AG04449 (cell line): ENCODE results near the gene PRICKLE3.
A peak's percentile ranks its signal among the peaks of the same experiment; 100 is the strongest.

ENCODE experiments used
- CTCF ChIA-PET: fragments of 350-600 bp; formaldehyde crosslinking; extraction: SDS; loops from one replicate; lab custom pipeline; 2021; ENCODE audit warnings: antibody characterized with exemption; lab: Yijun Ruan, JAX
- POLR2A ChIA-PET: fragments of 400-600, 350-600 bp; formaldehyde crosslinking; extraction: SDS; loops from one replicate; lab custom pipeline; 2020; ENCODE audit warnings: antibody characterized with exemption, inconsistent platforms; lab: Yijun Ruan, JAX
- DNase-seq: peaks from one replicate; pipeline ENCODE4 v3.0.0-alpha.2; 2010; ENCODE audit warnings: low read depth, low spot score
- H3K4me3 ChIP-seq: 2 replicates; pipeline ENCODE4 v1.5.1; 2011; ENCODE audit warnings: low read depth, mild to moderate bottlenecking, control low read depth, low read length
- CTCF ChIP-seq: IDR thresholded peaks from one replicate; pipeline ENCODE4 v1.5.1; 2011; ENCODE audit warnings: mild to moderate bottlenecking, moderate library complexity, low read length, control low read depth, inconsistent platforms; ENCODE audit not compliant: insufficient read depth; ENCODE audit errors: missing control alignments

The PRICKLE3 gene

GRCh38 chrX:49186125-49187027, at the start of gene PRICKLE3:
Gene PRICKLE3 (minus strand): TSS chrX:49186373. CDS start chrX:49186297, 76 bp downstream.
- ChIA-PET CTCF (no interaction called here), POLR2A (no interaction called here)
- TF ChIP-seq CTCF, result peak; percentile 39
- DNase-seq, result no peak
- H3K4me3 ChIP-seq, result peak within 1 kb of the TSS; percentile 67

- POLR2A ChIA-PET, result no interaction called here
- no peak for TF ChIP-seq CTCF
- no peak for DNase-seq
- CTCF ChIA-PET, result no interaction called here
- H3K4me3 ChIP-seq, result no peak overlapping the region
Observed at GRCh38 chrX:49233887-49234555, 47.8 kb upstream of the PRICKLE3 start.

GRCh38 chrX:49233176-49233575, 47.0 kb upstream of the PRICKLE3 start, which contains the start of gene CACNA1F:
Gene CACNA1F (minus strand): TSS chrX:49233340. CDS start chrX:49233309, 31 bp downstream.
- ChIA-PET POLR2A (no interaction called here), CTCF (no interaction called here)
- no peak within 1 kb of the TSS for H3K4me3 ChIP-seq
- TF ChIP-seq CTCF, result no peak
- DNase-seq, result no peak

GRCh38 chrX:49232525-49232924, 46.4 kb upstream of the PRICKLE3 start:
- no peak for DNase-seq
- H3K4me3 ChIP-seq, result no peak overlapping the region
- POLR2A ChIA-PET, result no interaction called here
- CTCF ChIA-PET, result no interaction called here
- no peak for TF ChIP-seq CTCF

- POLR2A ChIA-PET, result no interaction called here
- no peak for TF ChIP-seq CTCF
Observed at GRCh38 chrX:49231333-49232000, 45.3 kb upstream of the PRICKLE3 start.

More at GRCh38 chrX:49231333-49232000, 45.3 kb upstream of the PRICKLE3 start:
- CTCF ChIA-PET, result no interaction called here
- H3K4me3 ChIP-seq, result no peak overlapping the region
- no peak for DNase-seq
